BLaER1 treated with 17β-estradiol and CSF1 and Interleukin-3, amounts not matched to agents 10 nM and 100 nM (cell line): ENCODE results near the gene SPATA20.

Source experiments
- H3K27ac ChIP-seq, 11 experiments: shearing (Covaris generic); formaldehyde crosslinking; 2 replicates each; pipeline ENCODE4 v1.8.1; 2022
- H3K27me3 ChIP-seq, 11 experiments: shearing (Covaris generic); formaldehyde crosslinking; 2 replicates each; pipeline ENCODE4 v1.8.1; 2022
- H3K36me3 ChIP-seq, 11 experiments: shearing (Covaris generic); formaldehyde crosslinking; 2 replicates each; pipeline ENCODE4 v1.8.1; 2022
- H3K4me1 ChIP-seq, 10 experiments: shearing (Covaris generic); formaldehyde crosslinking; 2 replicates each; pipeline ENCODE4 v1.8.1; 2022
- H3K4me2 ChIP-seq, 11 experiments: shearing (Covaris generic); formaldehyde crosslinking; 2 replicates each; pipeline ENCODE4 v1.8.1; 2022
- H3K4me3 ChIP-seq, 10 experiments: shearing (Covaris generic); formaldehyde crosslinking; 2 replicates each; pipeline ENCODE4 v1.8.1; 2022
- H3K9ac ChIP-seq, 11 experiments: shearing (Covaris generic); formaldehyde crosslinking; 2 replicates each; pipeline ENCODE4 v1.8.1; 2022
- H3K9me3 ChIP-seq, 11 experiments: shearing (Covaris generic); formaldehyde crosslinking; replicated peaks in 1 of 11; 2 replicates each; pipeline ENCODE4 v1.8.1; 2022
- H4K20me1 ChIP-seq, 11 experiments: shearing (Covaris generic); formaldehyde crosslinking; 2 replicates each; pipeline ENCODE4 v1.8.1; 2022
- Cebpa-rat ChIP-seq, 11 experiments: shearing (Covaris generic); IDR thresholded peaks; 2 replicates each; pipeline ENCODE4 v1.8.1; 2022

The SPATA20 gene

GRCh38 chr17:50527155-50527762 lies 19.7 kb upstream of the SPATA20 start:
- Histone ChIP-seq H3K9ac (no peak overlapping the region), H3K27me3 (peaks cover 18 to 25% (median 20%) of the 10 kb centered on the region in 11 experiments), H3K9me3 (no peaks in the 10 kb centered on the region), H3K4me1 (peaks cover 11 to 21% (median 15%) of the 10 kb centered on the region in 10 experiments; a peak in 19 of 20 replicates), H3K4me2 (peak overlapping the region in 10 of 11 experiments; percentile 21 to 62 (median 40); a peak in 15 of 22 replicates), H3K27ac (no peak overlapping the region), H4K20me1 (peaks cover 0 to 10% (median 0%) of the 10 kb centered on the region in 11 experiments; a peak in 1 of 22 replicates), H3K36me3 (no peaks in the 10 kb centered on the region), H3K4me3 (no peak overlapping the region)
- no peak for TF ChIP-seq Cebpa-rat (IDR thresholded peaks at IDR 0.05)

GRCh38 chr17:50527949-50528474 lies 19.0 kb upstream of the SPATA20 start:
- no peak for TF ChIP-seq Cebpa-rat (IDR thresholded peaks at IDR 0.05)
- H3K36me3 ChIP-seq = no peaks in the 10 kb centered on the region
- no peak overlapping the region for H3K9ac ChIP-seq
- H3K27ac ChIP-seq = no peak overlapping the region
- peaks cover 0 to 17% (median 0%) of the 10 kb centered on the region in 11 experiments; a peak in 2 of 22 replicates for H4K20me1 ChIP-seq
- H3K27me3 ChIP-seq = peaks cover 25 to 33% (median 27%) of the 10 kb centered on the region in 11 experiments
- H3K4me2 ChIP-seq = peak overlapping the region in 9 of 11 experiments; percentile 21 to 62 (median 42); a peak in 14 of 22 replicates
- peaks cover 11 to 27% (median 15%) of the 10 kb centered on the region in 10 experiments; a peak in 19 of 20 replicates for H3K4me1 ChIP-seq
- H3K9me3 ChIP-seq = no peaks in the 10 kb centered on the region
- no peak overlapping the region for H3K4me3 ChIP-seq

- no peak for TF ChIP-seq Cebpa-rat (IDR thresholded peaks at IDR 0.05)
- H3K9ac ChIP-seq = no peak overlapping the region
- H3K4me1 ChIP-seq = peaks cover 11 to 40% (median 24%) of the 10 kb centered on the region in 10 experiments; a peak in 19 of 20 replicates
- peaks cover 44 to 51% (median 46%) of the 10 kb centered on the region in 11 experiments for H3K27me3 ChIP-seq
- H3K27ac ChIP-seq = no peak overlapping the region
- H3K4me2 ChIP-seq = no peak overlapping the region
- no peaks in the 10 kb centered on the region for H3K36me3 ChIP-seq
- H3K4me3 ChIP-seq = no peak overlapping the region
- no peaks in the 10 kb centered on the region for H3K9me3 ChIP-seq
- peaks cover 0 to 35% (median 0%) of the 10 kb centered on the region in 11 experiments; a peak in 6 of 22 replicates for H4K20me1 ChIP-seq
Measured at GRCh38 chr17:50529849-50530248, 17.1 kb upstream of the SPATA20 start.

- Histone ChIP-seq H3K4me1 (peaks cover 11 to 40% (median 24%) of the 10 kb centered on the region in 10 experiments; a peak in 19 of 20 replicates), H3K9ac (no peak overlapping the region), H3K4me2 (peak overlapping the region in 1 of 11 experiments; percentile 4; a peak in 2 of 22 replicates), H3K36me3 (no peaks in the 10 kb centered on the region), H3K27me3 (peaks cover 47 to 63% (median 53%) of the 10 kb centered on the region in 11 experiments), H3K4me3 (no peak overlapping the region), H3K27ac (no peak overlapping the region), H4K20me1 (peaks cover 0 to 39% (median 0%) of the 10 kb centered on the region in 11 experiments; a peak in 6 of 22 replicates), H3K9me3 (no peaks in the 10 kb centered on the region)
- TF ChIP-seq Cebpa-rat (IDR thresholded peaks at IDR 0.05) = no peak
Measured at GRCh38 chr17:50531428-50532025, 15.4 kb upstream of the SPATA20 start.

GRCh38 chr17:50532452-50533024 lies 14.4 kb upstream of the SPATA20 start, which contains the start of gene EPN3:
Gene EPN3 (plus strand): TSS chr17:50532735. CDS start chr17:50536557, 3,822 bp downstream.
- H3K4me2 ChIP-seq = peak within 1 kb of the TSS in 8 of 11 experiments; percentile 5 to 44 (median 22); a peak in 10 of 22 replicates
- no peak for TF ChIP-seq Cebpa-rat (IDR thresholded peaks at IDR 0.05)
- H3K36me3 ChIP-seq = no peaks in the 10 kb centered on the region
- peaks cover 47 to 63% (median 53%) of the 10 kb centered on the region in 11 experiments for H3K27me3 ChIP-seq
- peaks cover 4 to 32% (median 16%) of the 10 kb centered on the region in 10 experiments; a peak in 19 of 20 replicates for H3K4me1 ChIP-seq
- H3K9me3 ChIP-seq = no peaks in the 10 kb centered on the region
- H4K20me1 ChIP-seq = peaks cover 0 to 36% (median 0%) of the 10 kb centered on the region in 11 experiments; a peak in 6 of 22 replicates
- no peak within 1 kb of the TSS for H3K9ac ChIP-seq
- 0 out of 20 replicates have a peak within 1 kb of the TSS, but pooled peaks of 1 of the 10 experiments have one; percentile 13 for H3K4me3 ChIP-seq
- no peak within 1 kb of the TSS for H3K27ac ChIP-seq

- Histone ChIP-seq H3K9ac (no peak overlapping the region), H3K4me3 (no peak overlapping the region), H3K36me3 (no peaks in the 10 kb centered on the region), H3K27me3 (peaks cover 47 to 63% (median 53%) of the 10 kb centered on the region in 11 experiments), H3K4me1 (peaks cover 1 to 30% (median 17%) of the 10 kb centered on the region in 10 experiments; a peak in 18 of 20 replicates), H3K9me3 (no peaks in the 10 kb centered on the region), H3K27ac (no peak overlapping the region), H3K4me2 (peak overlapping the region in 5 of 11 experiments; percentile 5 to 44 (median 37); a peak in 6 of 22 replicates), H4K20me1 (peaks cover 0 to 36% (median 0%) of the 10 kb centered on the region in 11 experiments; a peak in 6 of 22 replicates)
- no peak for TF ChIP-seq Cebpa-rat (IDR thresholded peaks at IDR 0.05)
Measured at GRCh38 chr17:50533185-50533584, 13.8 kb upstream of the SPATA20 start.

GRCh38 chr17:50533720-50534148 lies 13.2 kb upstream of the SPATA20 start:
- H3K4me2 ChIP-seq = peak overlapping the region in 8 of 11 experiments; percentile 5 to 44 (median 22); a peak in 8 of 22 replicates
- H3K27me3 ChIP-seq = peaks cover 47 to 63% (median 53%) of the 10 kb centered on the region in 11 experiments
- no peaks in the 10 kb centered on the region for H3K36me3 ChIP-seq
- 0 out of 20 replicates have a peak overlapping the region, but pooled peaks of 1 of the 10 experiments have one; percentile 13 for H3K4me3 ChIP-seq
- no peak overlapping the region for H3K9ac ChIP-seq
- H3K9me3 ChIP-seq = no peaks in the 10 kb centered on the region
- H3K4me1 ChIP-seq = peaks cover 7 to 35% (median 22%) of the 10 kb centered on the region in 10 experiments; a peak in 19 of 20 replicates
- H3K27ac ChIP-seq = no peak overlapping the region
- no peak for TF ChIP-seq Cebpa-rat (IDR thresholded peaks at IDR 0.05)
- peaks cover 0 to 36% (median 0%) of the 10 kb centered on the region in 11 experiments; a peak in 6 of 22 replicates for H4K20me1 ChIP-seq

GRCh38 chr17:50534222-50534978 lies 12.6 kb upstream of the SPATA20 start:
- no peak overlapping the region for H3K9ac ChIP-seq
- peaks cover 47 to 63% (median 53%) of the 10 kb centered on the region in 11 experiments for H3K27me3 ChIP-seq
- H3K4me3 ChIP-seq = no peak overlapping the region
- TF ChIP-seq Cebpa-rat (IDR thresholded peaks at IDR 0.05) = no peak
- no peak overlapping the region for H3K27ac ChIP-seq
- H3K4me1 ChIP-seq = peaks cover 11 to 42% (median 29%) of the 10 kb centered on the region in 10 experiments; a peak in 19 of 20 replicates
- no peaks in the 10 kb centered on the region for H3K9me3 ChIP-seq
- H3K4me2 ChIP-seq = peak overlapping the region in 1 of 11 experiments; percentile 44; a peak in 4 of 22 replicates
- H4K20me1 ChIP-seq = peaks cover 0 to 36% (median 0%) of the 10 kb centered on the region in 11 experiments; a peak in 6 of 22 replicates
- no peaks in the 10 kb centered on the region for H3K36me3 ChIP-seq
